Mammary epithelial cell (primary cell): ENCODE data around the gene KCNAB2.

Experiments
- CTCF ChIP-seq, 2 donors: IDR thresholded peaks in 1 of 2; conservative IDR thresholded peaks in 1 of 2; 2 replicates each; pipeline ENCODE4 v1.5.1; 2011 to 2012; ENCODE audit warnings: inconsistent platforms in 2 of 2, low read length in 2 of 2, mild to moderate bottlenecking in 2 of 2, control low read depth in 1 of 2, low read depth in 1 of 2; ENCODE audit not compliant: insufficient read depth in 1 of 2; ENCODE audit errors: extremely low read depth in 1 of 2
- EZH2 ChIP-seq: IDR thresholded peaks from 2 replicates; pipeline ENCODE4 v1.6.1; 2012; ENCODE audit warnings: low read length, inconsistent platforms, borderline replicate concordance

- no peak for TF ChIP-seq EZH2
- TF ChIP-seq CTCF (conservative IDR thresholded peaks at IDR 0.05 in 1 of 2, IDR thresholded peaks at IDR 0.05 in 1 of 2; ENCODE audit: extremely low read depth in 1 of 2, insufficient read depth in 1 of 2, low read depth in 1 of 2, low read length in 2 of 2): no peak
These were observed 30.1 kb downstream of the KCNAB2 start for GRCh38 chr1:6075748-6076147.
